ENCODE results near the gene PIP4K2C. TPM values are rescaled to one million over a fixed set of nuclear protein-coding genes. Genes with fewer than 3 reads are reported as not detected.
A peak's percentile ranks its signal among the peaks of the same experiment; 100 is the strongest.

The PIP4K2C gene
- total RNA-seq, 4 donors from 2014 or later, result 38.4 to 308 (median 45.8) TPM

- WGBS, 2 donors (ENCODE audit: low coverage in 1 of 2), result 85% methylated on average over 12 of the region's 12 CpGs; no CpG with 5 or more reads in 1 of the 2 donors
- no peaks in the 10 kb centered on the region for H3K4me1 ChIP-seq
These were observed 18.8 kb upstream of the PIP4K2C start for GRCh38 chr12:57571926-57572762.

GRCh38 chr12:57574795-57575194, 16.2 kb upstream of the PIP4K2C start:
- no peak for DNase-seq
- no peak overlapping the region for H3K27ac ChIP-seq
- intact Hi-C loops (cut with DNase I; ENCODE audit: low total_unique reads) (no loop called here), in situ Hi-C loops (cut with MboI; ENCODE audit: low pct_ligation_motif_present in 1 of 4, low pct_unique_long_range_greater_than_20kb in 1 of 4, low sequenced_read_pairs in 3 of 4) (loop anchor here in 1 of 4 donors (10.0 kb wide), 1 partner anchor 50 kb away; no protein-coding TSS in a partner anchor)
- TF ChIP-seq EP300 (IDR thresholded peaks at IDR 0.05; ENCODE audit: low read depth) (no peak), POLR2AphosphoS5 (IDR thresholded peaks at IDR 0.05) (no peak), CTCF (IDR thresholded peaks at IDR 0.05) (no peak), POLR2A (IDR thresholded peaks at IDR 0.05) (no peak)
- H3K4me3 ChIP-seq, result no peak overlapping the region
- H3K27me3 ChIP-seq, result no peaks in the 10 kb centered on the region
- 76 to 88% methylated on average over 4 to 10 of the region's 10 CpGs for WGBS, 2 donors (ENCODE audit: low coverage in 1 of 2)
- H3K4me1 ChIP-seq, result no peaks in the 10 kb centered on the region
- H3K36me3 ChIP-seq, result no peaks in the 10 kb centered on the region
- H3K9me3 ChIP-seq, result no peaks in the 10 kb centered on the region

More at GRCh38 chr12:57571926-57572762, 18.8 kb upstream of the PIP4K2C start:
- H3K27me3 ChIP-seq, result no peaks in the 10 kb centered on the region
- H3K9me3 ChIP-seq, result no peaks in the 10 kb centered on the region
- no peak for TF ChIP-seq EP300 (IDR thresholded peaks at IDR 0.05; ENCODE audit: low read depth)
- TF ChIP-seq POLR2A (IDR thresholded peaks at IDR 0.05), result no peak
- no peak for TF ChIP-seq POLR2AphosphoS5 (IDR thresholded peaks at IDR 0.05)
- TF ChIP-seq CTCF (IDR thresholded peaks at IDR 0.05), result no peak
- in situ Hi-C loops (cut with MboI; ENCODE audit: low pct_ligation_motif_present in 1 of 4, low pct_unique_long_range_greater_than_20kb in 1 of 4, low sequenced_read_pairs in 3 of 4) (loop anchor here in 1 of 4 donors (10.0 kb wide), 1 partner anchor 53 kb away; no protein-coding TSS in a partner anchor), intact Hi-C loops (cut with DNase I; ENCODE audit: low total_unique reads) (no loop called here)
- no peak overlapping the region for H3K27ac ChIP-seq
- DNase-seq, result no peak
- no peaks in the 10 kb centered on the region for H3K36me3 ChIP-seq
- no peak overlapping the region for H3K4me3 ChIP-seq

- Histone ChIP-seq H3K9me3 (no peaks in the 10 kb centered on the region), H3K4me1 (no peaks in the 10 kb centered on the region), H3K27ac (no peak overlapping the region), H3K27me3 (no peaks in the 10 kb centered on the region), H3K4me3 (no peak overlapping the region), H3K36me3 (no peaks in the 10 kb centered on the region)
- intact Hi-C loops (cut with DNase I; ENCODE audit: low total_unique reads), result no loop called here
- in situ Hi-C loops (cut with MboI; ENCODE audit: low pct_ligation_motif_present in 1 of 4, low pct_unique_long_range_greater_than_20kb in 1 of 4, low sequenced_read_pairs in 3 of 4), result loop anchor here in 1 of 4 donors (10.0 kb wide), 1 partner anchor 49 kb away; no protein-coding TSS in a partner anchor
- DNase-seq, result peak; percentile 12
- WGBS, 2 donors (ENCODE audit: low coverage in 1 of 2), result 61 to 67% methylated on average over 3 to 12 of the region's 12 CpGs
- TF ChIP-seq EP300 (IDR thresholded peaks at IDR 0.05; ENCODE audit: low read depth) (no peak), CTCF (IDR thresholded peaks at IDR 0.05) (no peak), POLR2AphosphoS5 (IDR thresholded peaks at IDR 0.05) (no peak), POLR2A (IDR thresholded peaks at IDR 0.05) (no peak)
These were observed 15.0 kb upstream of the PIP4K2C start for GRCh38 chr12:57575771-57576612.
